ENCODE measurements around the gene AVPR1B.

AVPR1B gene

GRCh38 chr1:206111271-206111927 lies 5.8 kb downstream of the AVPR1B start:
- no peak for DNase-seq (ENCODE audit: low read depth in 2 of 2)

- no peak for DNase-seq (ENCODE audit: low read depth in 2 of 2)
These were observed 6.4 kb downstream of the AVPR1B start for GRCh38 chr1:206110820-206111219.

- no peak for DNase-seq (ENCODE audit: low read depth in 2 of 2)
These were observed 7.0 kb downstream of the AVPR1B start for GRCh38 chr1:206110161-206110560.

- no peak for DNase-seq (ENCODE audit: low read depth in 2 of 2)
These were observed 7.5 kb downstream of the AVPR1B start for GRCh38 chr1:206109718-206110117.

- no peak for DNase-seq (ENCODE audit: low read depth in 2 of 2)
These were observed 8.6 kb downstream of the AVPR1B start for GRCh38 chr1:206108635-206109034.

- DNase-seq (ENCODE audit: low read depth in 2 of 2) = no peak
These were observed 10.0 kb downstream of the AVPR1B start for GRCh38 chr1:206107168-206107544.

- DNase-seq (ENCODE audit: low read depth in 2 of 2) = peak; percentile 41 to 47
These were observed 10.6 kb downstream of the AVPR1B start for GRCh38 chr1:206106328-206107167.

- no peak for DNase-seq (ENCODE audit: low read depth in 2 of 2)
These were observed 11.7 kb downstream of the AVPR1B start for GRCh38 chr1:206105464-206105995.

GRCh38 chr1:206103979-206104378 lies 13.2 kb downstream of the AVPR1B start:
- no peak for DNase-seq (ENCODE audit: low read depth in 2 of 2)

GRCh38 chr1:206102292-206102936 lies 14.8 kb downstream of the AVPR1B start:
- no peak for DNase-seq (ENCODE audit: low read depth in 2 of 2)

- no peak for DNase-seq (ENCODE audit: low read depth in 2 of 2)
These were observed 15.7 kb downstream of the AVPR1B start for GRCh38 chr1:206101351-206102045.

GRCh38 chr1:206100226-206100815 lies 16.9 kb downstream of the AVPR1B start:
- no peak for DNase-seq (ENCODE audit: low read depth in 2 of 2)

- no peak for DNase-seq (ENCODE audit: low read depth in 2 of 2)
These were observed 18.8 kb downstream of the AVPR1B start for GRCh38 chr1:206098242-206098919.

GRCh38 chr1:206097381-206097780 lies 19.8 kb downstream of the AVPR1B start:
- DNase-seq (ENCODE audit: low read depth in 2 of 2) = no peak

- no peak for DNase-seq (ENCODE audit: low read depth in 2 of 2)
These were observed 23.2 kb downstream of the AVPR1B start for GRCh38 chr1:206094024-206094423.

GRCh38 chr1:206089341-206089740 lies 27.8 kb downstream of the AVPR1B start:
- DNase-seq (ENCODE audit: low read depth in 2 of 2) = no peak

- no peak for DNase-seq (ENCODE audit: low read depth in 2 of 2)
These were observed 30.1 kb downstream of the AVPR1B start for GRCh38 chr1:206087091-206087490.

GRCh38 chr1:206083750-206084149 lies 33.4 kb downstream of the AVPR1B start:
- no peak for DNase-seq (ENCODE audit: low read depth in 2 of 2)

GRCh38 chr1:206082831-206083695 lies 34.1 kb downstream of the AVPR1B start:
- no peak for DNase-seq (ENCODE audit: low read depth in 2 of 2)

- DNase-seq (ENCODE audit: low read depth in 2 of 2) = no peak
These were observed 35.3 kb downstream of the AVPR1B start for GRCh38 chr1:206081856-206082255.
